HL-60 (cell line): Measurements from ENCODE around the gene LSAMP.
"Not testable (repeated sequence)": the region's sequence is repeated elsewhere in the genome, so short reads cannot be mapped to it uniquely, and the experiment has no call there.

ENCODE experiments used
- DNase-seq, 2 experiments: peaks; one replicate each; pipeline ENCODE4 v3.0.0-alpha.2; 2010 to 2020; ENCODE audit warnings: low read depth in 1 of 2, low spot score in 1 of 2
- H3K27ac ChIP-seq: fragments of 250-450 bp; sonication (Bioruptor Pico); replicated peaks from 2 replicates; pipeline ENCODE4 v1.5.1; 2020; ENCODE audit warnings: mild to moderate bottlenecking, moderate library complexity
- H3K27me3 ChIP-seq: fragments of 250-450 bp; sonication (Bioruptor Pico); 2 replicates; pipeline ENCODE4 v1.5.1; 2021; ENCODE audit warnings: mild to moderate bottlenecking, moderate library complexity; ENCODE audit not compliant: insufficient read depth, poor library complexity, severe bottlenecking
- H3K4me3 ChIP-seq: replicated peaks from 2 replicates; pipeline ENCODE4 v1.5.1; 2011; ENCODE audit warnings: mild to moderate bottlenecking, control low read depth, low read length; ENCODE audit not compliant: insufficient read depth
- GABPA ChIP-seq: IDR thresholded peaks from 2 replicates; pipeline ENCODE4 v1.6.1; 2012; ENCODE audit warnings: low read depth
- POLR2AphosphoS5 ChIP-seq: IDR thresholded peaks from 2 replicates; pipeline ENCODE4 v1.6.1; 2012; ENCODE audit warnings: low read depth
- SPI1 ChIP-seq: IDR thresholded peaks from 2 replicates; pipeline ENCODE4 v1.6.1; 2012; ENCODE audit warnings: low read depth, mild to moderate bottlenecking, borderline replicate concordance
- TF ChIP-seq, protein P1 (sequence below): IDR thresholded peaks from one replicate; pipeline ENCODE4 v1.5.1; 2011; ENCODE audit warnings: low read length, control low read depth, inconsistent platforms; ENCODE audit not compliant: insufficient read depth
- TF ChIP-seq, protein P2 (sequence below): IDR thresholded peaks from 2 replicates; pipeline ENCODE4 v1.6.1; 2012; ENCODE audit warnings: low read depth; ENCODE audit not compliant: insufficient replicate concordance

The LSAMP gene

GRCh38 chr3:116077059-116077458 is 368.2 kb downstream of the LSAMP start:
- TF ChIP-seq, protein P1, sequence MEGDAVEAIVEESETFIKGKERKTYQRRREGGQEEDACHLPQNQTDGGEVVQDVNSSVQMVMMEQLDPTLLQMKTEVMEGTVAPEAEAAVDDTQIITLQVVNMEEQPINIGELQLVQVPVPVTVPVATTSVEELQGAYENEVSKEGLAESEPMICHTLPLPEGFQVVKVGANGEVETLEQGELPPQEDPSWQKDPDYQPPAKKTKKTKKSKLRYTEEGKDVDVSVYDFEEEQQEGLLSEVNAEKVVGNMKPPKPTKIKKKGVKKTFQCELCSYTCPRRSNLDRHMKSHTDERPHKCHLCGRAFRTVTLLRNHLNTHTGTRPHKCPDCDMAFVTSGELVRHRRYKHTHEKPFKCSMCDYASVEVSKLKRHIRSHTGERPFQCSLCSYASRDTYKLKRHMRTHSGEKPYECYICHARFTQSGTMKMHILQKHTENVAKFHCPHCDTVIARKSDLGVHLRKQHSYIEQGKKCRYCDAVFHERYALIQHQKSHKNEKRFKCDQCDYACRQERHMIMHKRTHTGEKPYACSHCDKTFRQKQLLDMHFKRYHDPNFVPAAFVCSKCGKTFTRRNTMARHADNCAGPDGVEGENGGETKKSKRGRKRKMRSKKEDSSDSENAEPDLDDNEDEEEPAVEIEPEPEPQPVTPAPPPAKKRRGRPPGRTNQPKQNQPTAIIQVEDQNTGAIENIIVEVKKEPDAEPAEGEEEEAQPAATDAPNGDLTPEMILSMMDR = no peak
- TF ChIP-seq POLR2AphosphoS5 (no peak), GABPA (no peak), SPI1 (no peak)
- TF ChIP-seq, protein P2, sequence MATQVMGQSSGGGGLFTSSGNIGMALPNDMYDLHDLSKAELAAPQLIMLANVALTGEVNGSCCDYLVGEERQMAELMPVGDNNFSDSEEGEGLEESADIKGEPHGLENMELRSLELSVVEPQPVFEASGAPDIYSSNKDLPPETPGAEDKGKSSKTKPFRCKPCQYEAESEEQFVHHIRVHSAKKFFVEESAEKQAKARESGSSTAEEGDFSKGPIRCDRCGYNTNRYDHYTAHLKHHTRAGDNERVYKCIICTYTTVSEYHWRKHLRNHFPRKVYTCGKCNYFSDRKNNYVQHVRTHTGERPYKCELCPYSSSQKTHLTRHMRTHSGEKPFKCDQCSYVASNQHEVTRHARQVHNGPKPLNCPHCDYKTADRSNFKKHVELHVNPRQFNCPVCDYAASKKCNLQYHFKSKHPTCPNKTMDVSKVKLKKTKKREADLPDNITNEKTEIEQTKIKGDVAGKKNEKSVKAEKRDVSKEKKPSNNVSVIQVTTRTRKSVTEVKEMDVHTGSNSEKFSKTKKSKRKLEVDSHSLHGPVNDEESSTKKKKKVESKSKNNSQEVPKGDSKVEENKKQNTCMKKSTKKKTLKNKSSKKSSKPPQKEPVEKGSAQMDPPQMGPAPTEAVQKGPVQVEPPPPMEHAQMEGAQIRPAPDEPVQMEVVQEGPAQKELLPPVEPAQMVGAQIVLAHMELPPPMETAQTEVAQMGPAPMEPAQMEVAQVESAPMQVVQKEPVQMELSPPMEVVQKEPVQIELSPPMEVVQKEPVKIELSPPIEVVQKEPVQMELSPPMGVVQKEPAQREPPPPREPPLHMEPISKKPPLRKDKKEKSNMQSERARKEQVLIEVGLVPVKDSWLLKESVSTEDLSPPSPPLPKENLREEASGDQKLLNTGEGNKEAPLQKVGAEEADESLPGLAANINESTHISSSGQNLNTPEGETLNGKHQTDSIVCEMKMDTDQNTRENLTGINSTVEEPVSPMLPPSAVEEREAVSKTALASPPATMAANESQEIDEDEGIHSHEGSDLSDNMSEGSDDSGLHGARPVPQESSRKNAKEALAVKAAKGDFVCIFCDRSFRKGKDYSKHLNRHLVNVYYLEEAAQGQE = no peak
- no peak overlapping the region for H3K27ac ChIP-seq
- DNase-seq = no peak
- no peak overlapping the region for H3K4me3 ChIP-seq
- H3K27me3 ChIP-seq = no peaks in the 10 kb centered on the region

- H3K27ac ChIP-seq, H3K27me3 ChIP-seq, DNase-seq: not testable (repeated sequence)
Measured at GRCh38 chr3:116070516-116071278, 374.6 kb downstream of the LSAMP start.

GRCh38 chr3:116070061-116070460 is 375.2 kb downstream of the LSAMP start:
- no peak overlapping the region for H3K27ac ChIP-seq
- DNase-seq = no peak
- TF ChIP-seq GABPA (no peak), POLR2AphosphoS5 (no peak)
- TF ChIP-seq, protein P2 = no peak

More at GRCh38 chr3:116070516-116071278, 374.6 kb downstream of the LSAMP start:
- not testable (repeated sequence) for H3K4me3 ChIP-seq

GRCh38 chr3:116069024-116069423 is 376.3 kb downstream of the LSAMP start:
- TF ChIP-seq SPI1 (no peak), POLR2AphosphoS5 (no peak), GABPA (no peak)
- TF ChIP-seq, protein P2 = no peak
- TF ChIP-seq, protein P1 = no peak
- no peak for DNase-seq
- no peak overlapping the region for H3K27ac ChIP-seq
- H3K4me3 ChIP-seq = no peak overlapping the region
- no peaks in the 10 kb centered on the region for H3K27me3 ChIP-seq

More at GRCh38 chr3:116070061-116070460, 375.2 kb downstream of the LSAMP start:
- Histone ChIP-seq H3K27me3 (no peaks in the 10 kb centered on the region), H3K4me3 (no peak overlapping the region)
